Activated naive CD4-positive, alpha-beta T cell treated with anti-CD3 and anti-CD28 coated beads, Interleukin-2, amount 10 ng/mL, durations not matched to agents 7 days and 5 days (primary cell): Measurements from ENCODE around the gene WDR75.

Source experiments
- CTCF ChIA-PET: fragments of 350-600 bp; sonication (Branson Sonifier 250); formaldehyde crosslinking; loops from one replicate; lab custom pipeline; 2021; ENCODE audit warnings: antibody characterized with exemption; lab: Charles Lee
- DNase-seq: peaks from one replicate; pipeline ENCODE4 v3.0.0-alpha.2; 2020
- H3K27ac Mint-ChIP-seq: one replicate; pipeline ENCODE4 v1.8.0; 2021; ENCODE audit warnings: mild to moderate bottlenecking, moderate library complexity, mixed read lengths
- H3K27me3 Mint-ChIP-seq: one replicate; pipeline ENCODE4 v1.8.0; 2021; ENCODE audit warnings: mild to moderate bottlenecking, mixed read lengths
- H3K36me3 Mint-ChIP-seq: one replicate; pipeline ENCODE4 v1.8.0; 2021; ENCODE audit warnings: mixed read lengths
- H3K4me1 Mint-ChIP-seq: one replicate; pipeline ENCODE4 v1.8.0; 2021; ENCODE audit warnings: mixed read lengths
- H3K4me3 Mint-ChIP-seq: one replicate; pipeline ENCODE4 v1.8.0; 2021; ENCODE audit warnings: mild to moderate bottlenecking, moderate library complexity, mixed read lengths
- H3K9me3 Mint-ChIP-seq: one replicate; pipeline ENCODE4 v1.8.0; 2021; ENCODE audit warnings: mixed read lengths

WDR75 gene

GRCh38 chr2:189515264-189515663 lies 74.0 kb downstream of the WDR75 start:
- Mint-ChIP-seq H3K4me1 (no peaks in the 10 kb centered on the region), H3K27ac (no peak overlapping the region), H3K9me3 (no peaks in the 10 kb centered on the region), H3K36me3 (no peaks in the 10 kb centered on the region), H3K27me3 (peaks cover 14% of the 10 kb centered on the region), H3K4me3 (no peak overlapping the region)
- no peak for DNase-seq
- CTCF ChIA-PET, result no interaction called here

DNA sequence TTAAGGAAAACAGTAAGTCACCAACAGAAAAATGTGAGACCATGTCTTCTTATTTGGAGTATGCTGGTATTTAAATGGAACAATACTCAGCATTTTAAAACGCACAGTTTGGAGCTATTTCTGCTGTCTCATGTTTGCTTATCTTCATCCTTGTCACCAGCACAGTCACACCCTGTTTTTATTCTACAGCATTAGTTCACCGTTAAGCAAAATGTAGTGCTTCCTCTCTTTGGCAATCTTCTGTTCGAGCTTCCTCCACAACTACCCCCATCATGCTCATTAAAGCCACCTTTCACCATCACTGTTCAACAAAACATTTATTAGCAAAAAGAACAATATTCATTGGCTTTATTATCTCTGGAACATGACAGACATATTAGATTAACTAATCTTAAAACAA lies 75.3 kb downstream of the WDR75 start:
- Mint-ChIP-seq H3K4me1 (no peaks in the 10 kb centered on the region), H3K27ac (no peak overlapping the region)
- CTCF ChIA-PET, result interaction anchor here (0.7 kb wide), 1 partner anchor 1512 kb away, joined by 3 read pairs; no protein-coding TSS in a partner anchor

DNA sequence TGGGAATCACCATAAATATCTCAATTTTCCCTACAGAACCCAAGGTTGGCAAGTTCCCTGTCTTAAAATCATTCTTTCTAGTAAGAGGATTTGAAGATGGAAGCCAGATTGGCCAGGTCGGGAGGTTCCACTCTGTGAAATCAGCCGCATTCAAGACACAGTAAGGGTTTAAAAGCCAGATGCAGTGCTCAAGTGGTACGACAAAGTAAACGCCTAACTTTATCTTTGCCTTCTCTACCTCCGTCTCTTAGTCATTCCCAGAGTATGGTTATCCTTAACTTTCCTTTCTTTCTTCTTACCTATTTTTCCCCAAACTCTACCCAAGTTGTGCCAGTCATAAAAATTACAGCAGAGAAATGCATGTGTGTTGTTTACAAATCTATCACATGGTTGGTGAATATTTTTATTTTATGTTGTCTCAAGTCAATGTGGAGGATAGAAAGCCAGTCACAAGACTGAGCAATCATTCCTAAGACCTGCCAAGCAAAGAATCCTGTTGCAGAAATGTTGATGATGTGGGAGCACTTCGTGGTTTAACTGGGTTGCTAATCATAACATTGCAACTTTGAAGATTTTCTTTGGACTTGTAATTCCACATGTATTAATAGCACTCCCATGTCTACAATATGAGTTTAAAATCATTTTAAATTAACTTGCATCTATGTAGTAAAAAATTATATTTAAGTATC lies 76.7 kb downstream of the WDR75 start:
- Mint-ChIP-seq H3K27me3 (peaks cover 8% of the 10 kb centered on the region), H3K4me3 (no peak overlapping the region), H3K36me3 (no peaks in the 10 kb centered on the region), H3K9me3 (no peaks in the 10 kb centered on the region), H3K4me1 (no peaks in the 10 kb centered on the region), H3K27ac (no peak overlapping the region)
- no peak for DNase-seq
- CTCF ChIA-PET, result no interaction called here

More for the DNA sequence above, 75.3 kb downstream of the WDR75 start:
- Mint-ChIP-seq H3K9me3 (no peaks in the 10 kb centered on the region), H3K36me3 (no peaks in the 10 kb centered on the region), H3K4me3 (no peak overlapping the region), H3K27me3 (peaks cover 12% of the 10 kb centered on the region)
- no peak for DNase-seq

DNA sequence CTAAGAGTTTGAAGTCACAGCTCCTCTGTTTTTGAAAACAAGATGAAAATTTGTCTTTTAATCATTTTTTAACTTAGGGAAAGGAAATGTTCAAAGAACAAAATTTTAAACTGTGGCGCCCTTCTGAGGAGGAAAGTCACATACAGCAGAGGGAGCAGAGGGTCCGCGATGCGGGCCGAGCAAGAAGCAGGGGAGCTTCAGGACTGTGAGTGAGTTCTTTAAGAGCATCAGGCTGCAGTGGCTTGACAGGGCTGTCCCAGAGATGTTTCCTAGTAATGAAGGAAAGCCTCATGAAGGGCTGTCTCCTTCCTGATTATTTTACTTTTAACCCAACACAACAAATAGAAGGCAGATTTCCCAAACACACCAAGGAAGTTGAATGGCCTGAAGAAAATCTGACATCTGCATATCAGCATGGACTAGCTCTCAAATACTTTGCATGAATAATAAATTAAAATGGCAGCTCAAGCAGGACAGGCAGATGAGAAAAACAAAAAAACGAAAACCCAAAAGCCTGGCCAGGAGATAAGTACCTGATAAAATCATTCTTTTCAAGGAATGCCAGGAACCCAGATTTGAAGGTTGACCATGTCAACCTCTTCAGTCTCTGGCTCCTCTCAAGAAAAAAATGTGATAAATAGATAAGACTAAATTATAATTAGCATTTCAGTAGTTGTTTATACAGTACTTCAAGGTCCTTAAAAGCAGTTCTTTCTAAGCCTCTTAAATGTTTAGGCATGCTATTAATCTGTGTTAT lies 78.5 kb downstream of the WDR75 start:
- no peak for DNase-seq
- Mint-ChIP-seq H3K27ac (no peak overlapping the region), H3K4me3 (no peak overlapping the region), H3K4me1 (no peaks in the 10 kb centered on the region), H3K9me3 (no peaks in the 10 kb centered on the region), H3K27me3 (peaks cover 8% of the 10 kb centered on the region), H3K36me3 (no peaks in the 10 kb centered on the region)
- CTCF ChIA-PET, result no interaction called here

DNA sequence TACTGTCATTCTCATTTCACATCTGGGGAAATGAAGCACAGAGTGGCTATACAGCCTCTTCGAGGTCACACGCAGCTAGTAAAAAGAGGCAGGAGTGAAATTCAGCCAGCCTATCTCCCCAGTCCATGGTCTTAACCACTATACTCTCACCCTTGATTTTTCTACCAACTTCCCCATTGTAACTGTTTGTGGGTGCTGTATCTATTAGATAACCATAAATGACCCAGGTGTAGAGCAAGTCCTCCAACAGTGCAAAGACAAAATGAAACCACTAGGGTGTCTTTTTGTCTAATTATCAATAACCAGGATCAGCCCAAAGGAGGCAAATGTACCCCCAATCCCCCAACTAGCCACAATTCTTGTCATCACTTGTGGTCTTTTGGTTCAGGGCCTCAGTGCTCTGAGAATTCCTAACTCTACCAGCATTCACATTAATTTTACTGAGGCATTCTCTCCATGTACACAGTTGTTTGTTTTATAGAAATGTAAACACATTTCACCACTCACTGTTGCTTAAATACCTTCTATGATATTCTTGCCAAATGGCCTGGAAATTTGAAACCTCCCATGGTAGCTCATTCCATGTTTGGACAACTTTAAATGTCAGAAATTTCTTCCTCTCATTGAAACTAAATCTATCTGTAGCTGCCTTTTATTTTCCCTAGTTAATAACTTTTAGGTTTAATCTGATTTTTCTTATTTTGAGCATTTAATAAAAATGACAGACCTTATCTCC lies 80.6 kb downstream of the WDR75 start:
- CTCF ChIA-PET, result no interaction called here
- H3K4me1 Mint-ChIP-seq, result no peaks in the 10 kb centered on the region

GRCh38 chr2:189522435-189523151 lies 81.3 kb downstream of the WDR75 start:
- Mint-ChIP-seq H3K27me3 (peaks cover 11% of the 10 kb centered on the region), H3K27ac (no peak overlapping the region), H3K36me3 (no peaks in the 10 kb centered on the region), H3K4me1 (no peaks in the 10 kb centered on the region), H3K9me3 (no peaks in the 10 kb centered on the region), H3K4me3 (no peak overlapping the region)
- CTCF ChIA-PET, result no interaction called here
- no peak for DNase-seq

More for the DNA sequence above, 80.6 kb downstream of the WDR75 start:
- H3K36me3 Mint-ChIP-seq, result no peaks in the 10 kb centered on the region
- no peaks in the 10 kb centered on the region for H3K9me3 Mint-ChIP-seq
- H3K4me3 Mint-ChIP-seq, result no peak overlapping the region
- H3K27ac Mint-ChIP-seq, result no peak overlapping the region
- DNase-seq, result no peak
- H3K27me3 Mint-ChIP-seq, result peaks cover 9% of the 10 kb centered on the region

DNA sequence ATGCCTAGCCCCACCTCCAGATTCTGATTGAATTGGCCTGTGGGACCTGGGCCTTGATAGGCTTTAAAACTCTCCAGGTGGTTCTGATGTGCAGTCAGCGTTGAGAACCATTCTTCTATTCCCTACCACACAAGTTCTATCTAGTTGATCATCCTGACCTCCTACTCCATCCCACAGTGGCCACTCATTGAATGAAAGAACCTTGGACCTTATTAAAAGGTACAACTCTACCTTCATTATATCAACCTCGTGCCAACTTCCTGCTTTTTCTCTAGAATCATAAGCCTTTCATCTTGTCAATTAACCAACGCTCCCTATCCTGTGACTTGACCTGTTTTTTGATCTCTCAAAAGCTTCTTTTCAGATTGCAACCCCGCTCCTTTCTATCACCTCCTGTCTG lies 83.5 kb downstream of the WDR75 start:
- Mint-ChIP-seq H3K4me3 (no peak overlapping the region), H3K4me1 (no peaks in the 10 kb centered on the region), H3K36me3 (no peaks in the 10 kb centered on the region), H3K27ac (no peak overlapping the region), H3K9me3 (no peaks in the 10 kb centered on the region), H3K27me3 (peaks cover 4% of the 10 kb centered on the region)
- no peak for DNase-seq
- CTCF ChIA-PET, result no interaction called here
